H1 (cell line): ENCODE results near the gene FHOD1. TPM values are rescaled to one million over a fixed set of nuclear protein-coding genes. Genes with fewer than 3 reads are reported as not detected.

Source experiments
- CTCF ChIA-PET: fragments of 300-600 bp; sonication (Branson Sonifier 250); formaldehyde crosslinking; loops from one replicate; lab custom pipeline; 2021; ENCODE audit not compliant: partially characterized antibody; lab: Charles Lee
- POLR2A ChIA-PET: fragments of 300-600 bp; sonication (Branson Sonifier 250); formaldehyde crosslinking; loops from one replicate; lab custom pipeline; 2021; ENCODE audit warnings: inconsistent platforms; ENCODE audit not compliant: partially characterized antibody; lab: Charles Lee
- DNase-seq, 2 experiments: peaks; one replicate each; pipeline versions ENCODE4 v3.0.0 to v3.0.0-alpha.2; 2010 to 2022; ENCODE audit warnings: low spot score in 2 of 2, low read depth in 1 of 2, mixed read lengths in 1 of 2
- FAIRE-seq: peaks from 2 replicates; lab custom pipeline; 2011; peaks lifted over from hg19 to GRCh38; lab: Jason Lieb, UNC
- H2AFZ ChIP-seq: 2 replicates; pipeline ENCODE4 v1.8.1; 2012; ENCODE audit warnings: low read length, inconsistent platforms
- H2AK5ac ChIP-seq: 2 replicates; pipeline ENCODE4 v1.6.1; 2013; ENCODE audit warnings: low read depth, low read length
- H2BK120ac ChIP-seq: replicated peaks from 2 replicates; pipeline ENCODE3; 2013; ENCODE audit warnings: low read depth, low read length, inconsistent platforms
- H2BK12ac ChIP-seq: 2 replicates; pipeline ENCODE4 v1.6.1; 2013; ENCODE audit warnings: low read depth, low read length
- H2BK15ac ChIP-seq: 2 replicates; pipeline ENCODE4 v1.6.1; 2013; ENCODE audit warnings: low read length
- H2BK20ac ChIP-seq: 2 replicates; pipeline ENCODE4 v1.6.1; 2013; ENCODE audit warnings: low read length
- H2BK5ac ChIP-seq: 2 replicates; pipeline ENCODE4 v1.6.1; 2013; ENCODE audit warnings: low read depth, low read length
- H3K14ac ChIP-seq: 2 replicates; pipeline ENCODE4 v1.6.1; 2013; ENCODE audit warnings: inconsistent platforms; ENCODE audit not compliant: insufficient read length
- H3K18ac ChIP-seq: 2 replicates; pipeline ENCODE4 v1.6.1; 2013; ENCODE audit warnings: low read length; ENCODE audit errors: extremely low read depth
- H3K23ac ChIP-seq: 2 replicates; pipeline ENCODE4 v1.6.1; 2013; ENCODE audit warnings: inconsistent platforms; ENCODE audit not compliant: insufficient read length
- H3K23me2 ChIP-seq: 2 replicates; pipeline ENCODE4 v1.6.1; 2013; ENCODE audit warnings: low read depth, low read length
- H3K27ac ChIP-seq: 2 replicates; pipeline ENCODE4 v1.6.1; 2011; ENCODE audit warnings: low read depth, low read length, inconsistent platforms
- H3K27me3 ChIP-seq, 4 experiments: replicated peaks in 1 of 4; 1 replicate in 1 of 4; 2 replicates in 3 of 4; pipeline versions ENCODE4 v1.6.1 to v1.8.1; 2011 to 2013; ENCODE audit warnings: low read length in 3 of 4, mild to moderate bottlenecking in 3 of 4, inconsistent platforms in 2 of 4, mixed read lengths in 2 of 4, moderate library complexity in 1 of 4; ENCODE audit not compliant: control insufficient read depth in 3 of 4, insufficient read depth in 3 of 4; ENCODE audit errors: extremely low read depth in 1 of 4
- H3K36me3 ChIP-seq, 4 experiments: 2 replicates each; pipeline versions ENCODE4 v1.6.1 to v1.8.1; 2011 to 2013; ENCODE audit warnings: mild to moderate bottlenecking in 4 of 4, low read length in 3 of 4, moderate library complexity in 2 of 4, control low read depth in 1 of 4, inconsistent platforms in 1 of 4; ENCODE audit not compliant: insufficient read depth in 4 of 4, control insufficient read depth in 2 of 4
- H3K4ac ChIP-seq: replicated peaks from 2 replicates; pipeline ENCODE3; 2013; ENCODE audit warnings: low read length, low read depth, mixed read lengths, inconsistent platforms; ENCODE audit not compliant: insufficient read length
- H3K4me1 ChIP-seq, 4 experiments: replicated peaks in 1 of 4; 1 replicate in 1 of 4; 2 replicates in 3 of 4; pipeline versions ENCODE4 v1.6.1 to v1.8.1; 2011 to 2013; ENCODE audit warnings: low read length in 3 of 4, inconsistent platforms in 2 of 4, mixed read lengths in 1 of 4; ENCODE audit not compliant: insufficient read depth in 4 of 4, control insufficient read depth in 3 of 4
- H3K4me2 ChIP-seq, 2 experiments: 2 replicates each; pipeline versions ENCODE4 v1.6.1 to v1.8.1; 2011 to 2013; ENCODE audit warnings: low read depth in 2 of 2, low read length in 2 of 2, control low read depth in 1 of 2, inconsistent platforms in 1 of 2, mild to moderate bottlenecking in 1 of 2; ENCODE audit not compliant: insufficient read depth in 1 of 2
- H3K4me3 ChIP-seq, 4 experiments: fragments of 200-600, 300-600 bp in 1 of 4; sonication (generic), shearing (Covaris generic), sonication (Bioruptor Twin) in 1 of 4; 2 replicates each; pipeline versions ENCODE4 v1.5.1 to v1.8.1; 2011 to 2016; ENCODE audit warnings: low read length in 4 of 4, low read depth in 3 of 4, control low read depth in 2 of 4, inconsistent platforms in 2 of 4, mild to moderate bottlenecking in 2 of 4, mixed read lengths in 1 of 4, moderate library complexity in 1 of 4; ENCODE audit not compliant: insufficient read depth in 2 of 4; ENCODE audit errors: extremely low read depth in 1 of 4
- H3K56ac ChIP-seq: replicated peaks from 2 replicates; pipeline ENCODE3; 2013; ENCODE audit warnings: low read depth, mild to moderate bottlenecking, mixed read lengths, low read length, inconsistent platforms; ENCODE audit not compliant: insufficient read length
- H3K79me1 ChIP-seq: 2 replicates; pipeline ENCODE4 v1.6.1; 2013; ENCODE audit warnings: low read depth, low read length, control low read depth
- H3K79me2 ChIP-seq, 2 experiments: 2 replicates each; pipeline versions ENCODE4 v1.6.1 to v1.8.1; 2012 to 2013; ENCODE audit warnings: low read length in 2 of 2, mild to moderate bottlenecking in 2 of 2, inconsistent platforms in 1 of 2; ENCODE audit not compliant: insufficient read depth in 2 of 2, control insufficient read depth in 1 of 2
- H3K9ac ChIP-seq, 4 experiments: replicated peaks in 1 of 4; 1 replicate in 1 of 4; 2 replicates in 3 of 4; pipeline versions ENCODE4 v1.6.1 to v1.8.1; 2011 to 2013; ENCODE audit warnings: low read depth in 3 of 4, low read length in 3 of 4, control low read depth in 2 of 4, mild to moderate bottlenecking in 2 of 4, moderate library complexity in 2 of 4, inconsistent platforms in 1 of 4; ENCODE audit errors: extremely low read depth in 1 of 4
- H3K9me3 ChIP-seq, 2 experiments: 2 replicates each; pipeline versions ENCODE4 v1.6.1 to v1.8.1; 2012 to 2013; ENCODE audit warnings: mild to moderate bottlenecking in 2 of 2, moderate library complexity in 2 of 2, control low read depth in 1 of 2, inconsistent platforms in 1 of 2, low read depth in 1 of 2, low read length in 1 of 2, mixed read lengths in 1 of 2; ENCODE audit not compliant: insufficient read depth in 2 of 2
- H4K20me1 ChIP-seq, 2 experiments: replicated peaks in 1 of 2; 2 replicates each; pipeline versions ENCODE3 to v1.8.1; 2011 to 2013; ENCODE audit warnings: inconsistent platforms in 2 of 2, low read length in 2 of 2, mild to moderate bottlenecking in 1 of 2; ENCODE audit not compliant: insufficient read depth in 2 of 2, control insufficient read depth in 1 of 2
- H4K5ac ChIP-seq: 2 replicates; pipeline ENCODE4 v1.6.1; 2013; ENCODE audit warnings: low read length, low read depth, mixed read lengths, inconsistent platforms; ENCODE audit not compliant: insufficient read length
- H4K8ac ChIP-seq: 2 replicates; pipeline ENCODE4 v1.8.0; 2013; ENCODE audit warnings: mild to moderate bottlenecking, moderate library complexity, low read length, inconsistent platforms; ENCODE audit not compliant: insufficient read depth; ENCODE audit errors: extremely low read depth
- H4K91ac ChIP-seq: replicated peaks from 2 replicates; pipeline ENCODE3; 2013; ENCODE audit warnings: low read length, mixed read lengths, inconsistent platforms; ENCODE audit not compliant: insufficient read length
- KDM5A ChIP-seq: fragments of 200-600 bp; IDR thresholded peaks from 2 replicates; pipeline ENCODE4 v1.7.1; 2012; ENCODE audit warnings: mild to moderate bottlenecking, low read length, inconsistent platforms, mixed read lengths
- RNF2 ChIP-seq: fragments of 200-900, 300-1000 bp; sonication (generic); IDR thresholded peaks from 2 replicates; pipeline ENCODE4 v1.7.1; 2016; ENCODE audit warnings: borderline replicate concordance, low read depth, mild to moderate bottlenecking, antibody characterized with exemption, low read length; ENCODE audit not compliant: poor library complexity, severe bottlenecking; ENCODE audit errors: missing control alignments
- TAF1 ChIP-seq: IDR thresholded peaks from 2 replicates; pipeline ENCODE4 v1.6.1; 2011; ENCODE audit warnings: mild to moderate bottlenecking, low read depth, low read length
- WGBS, 2 experiments: shearing (Covaris generic) in 1 of 2; methylation state at CpG; one replicate each; pipeline versions ENCODE4 v1.1.6 to v1.1.7; 2013 to 2015; ENCODE audit warnings: low lambda C conversion rate in 2 of 2, mixed read lengths in 2 of 2, inconsistent platforms in 1 of 2, low coverage in 1 of 2, missing lambda C conversion rate in 1 of 2; ENCODE audit not compliant: insufficient replicate concordance in 2 of 2, insufficient coverage in 1 of 2, insufficient read length in 1 of 2; ENCODE audit errors: extremely low coverage in 1 of 2, missing lambda C conversion rate in 1 of 2; 5-methylcytosine and 5-hydroxymethylcytosine counted together
- polyA plus RNA-seq, 7 experiments: library from polyadenylated mRNA; depleted of rRNA in 3 of 7; stranded (reverse) in 5 of 7; unstranded in 2 of 7; fragments of >200 nt in 5 of 7; fragments of 200-250 nt in 2 of 7; gene quantifications; 1 replicate in 5 of 7; 2 replicates in 1 of 7; 4 replicates in 1 of 7; pipeline versions ENCODE4 v1.2.1 to v1.2.3, GENCODE V29; 2011 to 2013; ENCODE audit warnings: missing spikeins in 2 of 7, mixed read lengths in 2 of 7
- total RNA-seq: library from RNA; stranded (reverse); fragmentation: NEBNext Ultra II Directional; extraction: Animal tissue kit (Norgen Biotek cat#: 25700); gene quantifications from 2 replicates; pipeline ENCODE4 v1.2.1, GENCODE V29; 2021

Gene FHOD1
- total and polyA plus RNA-seq, 2 of the 8 experiments (the other 6 are each of a cell fraction or from before 2014, with no cell fraction given): 31.3 to 60.7 TPM

- Histone ChIP-seq H4K5ac (no peak overlapping the region), H3K18ac (no peak overlapping the region), H4K20me1 (peaks cover under 1 to 9% of the 10 kb centered on the region in 2 experiments), H3K56ac (no peak overlapping the region), H3K79me2 (no peaks in the 10 kb centered on the region), H4K91ac (no peak overlapping the region), H4K8ac (no peak overlapping the region), H2BK12ac (no peak overlapping the region), H3K9me3 (no peaks in the 10 kb centered on the region), H3K4me1 (no peaks in the 10 kb centered on the region), H3K4ac (no peak overlapping the region), H3K9ac (no peak overlapping the region), H3K79me1 (no peaks in the 10 kb centered on the region), H3K23ac (no peak overlapping the region), H3K36me3 (peaks cover 0 to 2% (median 0%) of the 10 kb centered on the region in 4 experiments; a peak in 2 of 8 replicates), H2AK5ac (no peak overlapping the region), H2BK15ac (no peak overlapping the region), H3K23me2 (no peaks in the 10 kb centered on the region), H3K14ac (no peak overlapping the region), H3K27ac (no peak overlapping the region), H3K27me3 (no peaks in the 10 kb centered on the region), H2BK5ac (no peak overlapping the region), H3K4me2 (no peak overlapping the region), H2BK20ac (no peak overlapping the region), H3K4me3 (no peak overlapping the region), H2AFZ (no peak overlapping the region), H2BK120ac (no peak overlapping the region)
- ChIA-PET CTCF (interaction anchor here (0.7 to 14.4 kb wide), 5 partner anchors 9 to 171 kb away, joined by 3 to 217 read pairs (median 3); no protein-coding TSS in a partner anchor), POLR2A (interaction anchor here (1.9 kb wide), 1 partner anchor 13 kb away, joined by 8 read pairs; no protein-coding TSS in a partner anchor)
- WGBS, 2 experiments: 87% methylated on average over 4 of the region's 4 CpGs; no CpG with 5 or more reads in 1 of the 2 experiments
- no peak for DNase-seq
- FAIRE-seq: no peak
- TF ChIP-seq TAF1: no peak
- no peak for TF ChIP-seq KDM5A
- no peak for TF ChIP-seq RNF2
These were observed 10.3 kb upstream of the FHOD1 start for GRCh38 chr16:67257486-67258160.
